GM23338 (cell line): ENCODE results near the gene ZNF235. TPM values are rescaled to one million over a fixed set of nuclear protein-coding genes. Genes with fewer than 3 reads are reported as not detected.

Source experiments
- ATAC-seq: fragments of 200-7000 bp; cut with Tn5 transposase; 3 replicates; pipeline ENCODE4 v1.9.1; 2020
- DNase-seq: peaks from one replicate; pipeline ENCODE4 v3.0.0-alpha.2; 2015; ENCODE audit warnings: low spot score
- H2AFZ ChIP-seq: fragments of 200-600 bp; sonication (generic); 2 replicates; pipeline ENCODE4 v1.8.0; 2016; ENCODE audit warnings: antibody characterized with exemption, mild to moderate bottlenecking, moderate library complexity
- H3F3A ChIP-seq: fragments of 200-600 bp; sonication (generic); replicated peaks from 2 replicates; pipeline ENCODE4 v1.8.0; 2017; ENCODE audit warnings: antibody characterized with exemption, mixed run types, low read depth
- H3K27ac ChIP-seq: fragments of 200-600 bp; sonication (generic); 2 replicates; pipeline ENCODE4 v1.6.1; 2016; ENCODE audit warnings: low read depth
- H3K27me3 ChIP-seq: fragments of 200-600 bp; sonication (generic); 2 replicates; pipeline ENCODE4 v1.8.0; 2016; ENCODE audit warnings: mild to moderate bottlenecking, mixed run types, moderate library complexity; ENCODE audit not compliant: insufficient read depth
- H3K36me3 ChIP-seq: fragments of 200-600 bp; sonication (generic); 2 replicates; pipeline ENCODE4 v1.8.0; 2016; ENCODE audit warnings: mild to moderate bottlenecking; ENCODE audit not compliant: insufficient read depth
- H3K4me1 ChIP-seq: fragments of 200-600 bp; sonication (generic); 2 replicates; pipeline ENCODE4 v1.8.0; 2016; ENCODE audit warnings: mild to moderate bottlenecking, moderate library complexity; ENCODE audit not compliant: insufficient read depth
- H3K4me2 ChIP-seq: fragments of 200-600 bp; sonication (generic); 2 replicates; pipeline ENCODE4 v1.7.1; 2017; ENCODE audit warnings: mixed run types
- H3K4me3 ChIP-seq: fragments of 200-600 bp; sonication (generic); 2 replicates; pipeline ENCODE4 v1.6.1; 2016; ENCODE audit warnings: mixed run types
- H3K79me2 ChIP-seq: fragments of 200-600 bp; sonication (generic); replicated peaks from 2 replicates; pipeline ENCODE4 v1.8.0; 2017; ENCODE audit warnings: mild to moderate bottlenecking; ENCODE audit not compliant: insufficient read depth
- H3K9me2 ChIP-seq: fragments of 200-600 bp; sonication (generic); 2 replicates; pipeline ENCODE4 v1.8.0; 2017; ENCODE audit not compliant: insufficient read depth
- H4K20me1 ChIP-seq: fragments of 200-600 bp; sonication (generic); replicated peaks from 2 replicates; pipeline ENCODE4 v1.8.0; 2017; ENCODE audit warnings: mild to moderate bottlenecking; ENCODE audit not compliant: insufficient read depth
- H3K27ac Mint-ChIP-seq: 2 replicates; pipeline ENCODE4 v1.8.0; 2020; ENCODE audit warnings: inconsistent platforms, mild to moderate bottlenecking, moderate library complexity, mixed read lengths
- H3K27me3 Mint-ChIP-seq: 3 replicates; pipeline ENCODE4 v1.8.0; 2022; ENCODE audit warnings: low read depth, mild to moderate bottlenecking, moderate library complexity, mixed read lengths, inconsistent platforms; ENCODE audit not compliant: insufficient read depth, poor library complexity
- H3K36me3 Mint-ChIP-seq: 3 replicates; pipeline ENCODE4 v1.8.0; 2021; ENCODE audit warnings: low read depth, mild to moderate bottlenecking, inconsistent platforms, moderate library complexity, mixed read lengths
- H3K4me1 Mint-ChIP-seq: 3 replicates; pipeline ENCODE4 v1.8.0; 2020; ENCODE audit warnings: mild to moderate bottlenecking, inconsistent platforms, mixed read lengths
- H3K4me3 Mint-ChIP-seq: 3 replicates; pipeline ENCODE4 v1.8.0; 2021; ENCODE audit warnings: moderate library complexity, mild to moderate bottlenecking, inconsistent platforms, mixed read lengths
- H3K9me3 Mint-ChIP-seq: 3 replicates; pipeline ENCODE4 v1.8.0; 2020; ENCODE audit warnings: moderate library complexity, mild to moderate bottlenecking, inconsistent platforms, mixed read lengths
- CREB1 ChIP-seq: fragments of 250-450 bp; sonication (Bioruptor Pico); IDR thresholded peaks from 2 replicates; pipeline ENCODE4 v1.5.0; 2020; ENCODE audit warnings: low read depth, mild to moderate bottlenecking, moderate library complexity
- ETS1 ChIP-seq: IDR thresholded peaks from 2 replicates; pipeline ENCODE4 v1.6.1; 2016; ENCODE audit warnings: antibody characterized with exemption
- EZH2 ChIP-seq: fragments of 200-600 bp; sonication (generic); IDR thresholded peaks from one replicate; pipeline ENCODE4 v1.8.0; 2017; ENCODE audit warnings: antibody characterized with exemption, mild to moderate bottlenecking, low read depth; ENCODE audit not compliant: unreplicated experiment
- EZH2phosphoT487 ChIP-seq: fragments of 200-600 bp; sonication (generic); IDR thresholded peaks from one replicate; pipeline ENCODE4 v1.8.1; 2018; ENCODE audit warnings: antibody characterized with exemption; ENCODE audit not compliant: unreplicated experiment
- JUNB ChIP-seq: IDR thresholded peaks from one replicate; pipeline ENCODE4 v1.6.1; 2016; ENCODE audit warnings: antibody characterized with exemption; ENCODE audit not compliant: unreplicated experiment
- NANOG ChIP-seq: IDR thresholded peaks from 2 replicates; pipeline ENCODE4 v1.6.1; 2016; ENCODE audit warnings: antibody characterized with exemption, borderline replicate concordance
- POLR2AphosphoS5 ChIP-seq: IDR thresholded peaks from 2 replicates; pipeline ENCODE4 v1.6.1; 2016; ENCODE audit warnings: antibody characterized with exemption, low read depth
- ZNF114 ChIP-seq: fragments of 250-450 bp; sonication (Bioruptor Pico); IDR thresholded peaks from 2 replicates; pipeline ENCODE4 v1.5.0; 2020; ENCODE audit warnings: mild to moderate bottlenecking, moderate library complexity
- ZNF462 ChIP-seq: fragments of 250-450 bp; sonication (Bioruptor Pico); IDR thresholded peaks from 2 replicates; pipeline ENCODE4 v1.5.0; 2020; ENCODE audit warnings: mild to moderate bottlenecking, moderate library complexity
- long read RNA-seq: library from polyadenylated mRNA; unstranded; transcript quantifications from one replicate; pipeline ENCODE4 v2.0.0, GENCODE V29; 2020; ENCODE audit not compliant: unreplicated experiment
- polyA plus RNA-seq: library from polyadenylated mRNA; unstranded; fragments of >200 nt; fragmentation: Nextera tagmentation; extraction: Ambion mirVana; gene quantifications from 2 replicates; pipeline ENCODE4 v1.2.1, GENCODE V29; 2016
- total RNA-seq: library from RNA; depleted of rRNA; stranded (reverse); fragments of >200 nt; shearing (Covaris generic); gene quantifications from 2 replicates; pipeline ENCODE4 v1.2.3, GENCODE V29; 2014; rRNA removed

Gene ZNF235
- total RNA-seq: 3.8 and 5.0 TPM in 2 replicates
- polyA plus RNA-seq: 3.4 and 5.1 TPM in 2 replicates
- long read RNA-seq, full-length matches to known transcripts: 3 of 5 reads
- long read RNA-seq, partial matches to known transcripts: 0 of 5 reads
- long read RNA-seq, other reads (novel, unspliced or antisense): 2 of 5 reads

DNA sequence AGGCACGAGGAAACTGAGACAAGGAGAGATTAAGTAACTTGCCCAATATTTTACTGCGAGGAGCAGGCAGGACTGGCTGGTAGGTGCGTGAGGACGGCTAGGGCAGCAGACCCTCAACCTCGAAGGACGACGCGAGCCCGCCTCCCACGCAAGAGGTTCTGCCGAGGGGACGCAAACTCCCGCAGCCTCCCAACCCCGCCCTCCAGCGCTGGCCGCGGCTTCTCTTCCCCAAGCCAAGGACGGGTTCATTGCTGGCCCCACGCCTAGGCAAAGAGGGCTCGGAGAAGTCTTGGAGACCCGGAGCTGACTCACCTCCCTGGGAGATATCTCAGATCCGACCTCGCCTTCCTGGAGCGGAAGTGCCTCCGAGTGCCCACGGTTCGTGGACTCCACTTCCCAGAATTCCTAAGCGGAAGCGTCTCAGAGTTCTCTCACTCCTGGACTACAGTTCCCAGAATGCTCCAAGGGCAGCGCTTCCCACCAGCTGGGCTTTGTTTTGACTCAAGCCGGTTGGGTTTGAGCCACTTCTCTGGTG, at the start of gene ZNF235:
Gene ZNF235 (minus strand): TSS at position 367 of the 535 bp plus-strand sequence. CDS start 1,621 bp downstream, outside the sequence.
- peaks cover 17% of the 10 kb centered on the region; the same call in 2 of the 3 replicates for H3K36me3 Mint-ChIP-seq
- H3K27ac ChIP-seq: no peak within 1 kb of the TSS

GRCh38 chr19:44346556-44346955, 41.7 kb upstream of the ZNF235 start:
- no peak overlapping the region for H2AFZ ChIP-seq
- H3K9me3 Mint-ChIP-seq: peaks cover 51% of the 10 kb centered on the region
- no peak overlapping the region for H3K27ac Mint-ChIP-seq
- no peaks in the 10 kb centered on the region for H3K9me2 ChIP-seq
- ATAC-seq (no peak), DNase-seq (no peak)
- H3K4me3 Mint-ChIP-seq: no peak overlapping the region
- no peaks in the 10 kb centered on the region for H3K27me3 ChIP-seq
- no peaks in the 10 kb centered on the region for H3K4me1 Mint-ChIP-seq
- peaks cover 14% of the 10 kb centered on the region; the same call in 1 of the 2 replicates for H3K79me2 ChIP-seq
- no peak overlapping the region for H3K4me3 ChIP-seq
- H3F3A ChIP-seq: no peaks in the 10 kb centered on the region
- H3K27ac ChIP-seq: no peak overlapping the region
- H3K36me3 ChIP-seq: no peaks in the 10 kb centered on the region
- H3K4me1 ChIP-seq: no peaks in the 10 kb centered on the region
- H3K36me3 Mint-ChIP-seq: peaks cover 11% of the 10 kb centered on the region
- peaks cover 8% of the 10 kb centered on the region for H3K27me3 Mint-ChIP-seq
- no peak overlapping the region for H3K4me2 ChIP-seq
- H4K20me1 ChIP-seq: peaks cover 5% of the 10 kb centered on the region; the same call in 1 of the 2 replicates
- TF ChIP-seq EZH2phosphoT487 (no peak), ZNF462 (CRISPR knock-in tag) (no peak), JUNB (no peak), ETS1 (no peak), ZNF114 (CRISPR knock-in tag) (no peak), EZH2 (no peak), NANOG (no peak), CREB1 (CRISPR knock-in tag) (no peak)

More for the DNA sequence above, at the start of gene ZNF235:
- H3K4me1 Mint-ChIP-seq: peaks cover 4% of the 10 kb centered on the region; the same call in 2 of the 3 replicates
- H4K20me1 ChIP-seq: 0 out of 2 replicates have a peak, but pooled peaks cover 3% of the 10 kb centered on the region
- H3K27me3 Mint-ChIP-seq: no peaks in the 10 kb centered on the region
- H3K79me2 ChIP-seq: no peaks in the 10 kb centered on the region
- H3K27me3 ChIP-seq: no peaks in the 10 kb centered on the region
- H2AFZ ChIP-seq: peak within 1 kb of the TSS; percentile 33
- H3F3A ChIP-seq: no peaks in the 10 kb centered on the region
- peak; percentile 79 for TF ChIP-seq POLR2AphosphoS5
- TF ChIP-seq ETS1: peak; percentile 99
- no peak for TF ChIP-seq ZNF114 (CRISPR knock-in tag)
- TF ChIP-seq CREB1 (CRISPR knock-in tag): 0 out of 2 replicates have a peak, but pooled peaks have one; percentile 14
- H3K27ac Mint-ChIP-seq: peak within 1 kb of the TSS; percentile 78
- H3K4me3 Mint-ChIP-seq: peak within 1 kb of the TSS; percentile 94
- peaks cover 15% of the 10 kb centered on the region for H3K9me3 Mint-ChIP-seq
- peaks cover 3% of the 10 kb centered on the region; the same call in 1 of the 2 replicates for H3K36me3 ChIP-seq
- H3K9me2 ChIP-seq: no peaks in the 10 kb centered on the region
- DNase-seq (peak; percentile 98), ATAC-seq (peak; percentile 100)
- H3K4me3 ChIP-seq: peak within 1 kb of the TSS; percentile 70
- peak within 1 kb of the TSS; percentile 82 for H3K4me2 ChIP-seq
- 0 out of 2 replicates have a peak, but pooled peaks cover 5% of the 10 kb centered on the region for H3K4me1 ChIP-seq
